NCI-H2171 (cell line): ENCODE measurements around the gene EFCAB5.
"Not testable (repeated sequence)": the region's sequence is repeated elsewhere in the genome, so short reads cannot be mapped to it uniquely, and the experiment has no call there.

Experiments used
- DNase-seq: peaks from one replicate; lab custom pipeline; 2025; lab: John Stamatoyannopoulos, UW

The EFCAB5 gene

DNA sequence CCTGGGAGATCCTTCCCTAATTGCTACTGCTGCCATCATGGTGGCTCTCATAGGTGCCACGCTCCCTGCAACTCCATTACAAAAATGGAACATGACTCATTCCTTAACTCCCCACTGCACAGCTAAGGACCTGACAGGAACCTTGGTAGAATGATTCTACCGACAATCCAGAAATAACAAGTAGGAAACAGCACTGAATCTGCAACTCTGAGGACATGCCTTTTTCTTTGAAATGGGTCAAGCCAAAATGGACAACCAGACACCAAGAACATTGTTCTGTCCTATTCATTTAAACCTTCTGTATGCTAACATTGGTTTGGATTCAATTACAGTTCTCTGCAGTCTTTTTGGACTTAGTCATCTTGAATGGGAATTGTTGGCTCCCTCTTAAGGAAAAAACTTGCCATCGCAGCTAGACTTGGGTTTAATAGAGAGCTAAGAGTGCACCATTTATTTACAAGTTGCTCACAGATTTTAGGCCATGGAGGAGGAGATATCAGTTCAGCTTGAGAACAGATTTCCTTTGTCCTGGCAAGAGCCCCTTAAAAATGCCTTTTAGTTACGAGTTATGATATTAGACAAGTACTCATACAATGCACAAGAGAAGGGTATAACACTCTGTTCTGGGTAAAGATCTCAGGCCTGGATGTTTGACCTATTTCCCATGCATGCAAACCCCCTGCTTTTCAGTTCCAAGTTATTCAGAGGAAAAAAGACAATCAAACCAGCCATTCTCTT is 154.2 kb downstream of the EFCAB5 start:
- peak; percentile 12 for DNase-seq

DNA sequence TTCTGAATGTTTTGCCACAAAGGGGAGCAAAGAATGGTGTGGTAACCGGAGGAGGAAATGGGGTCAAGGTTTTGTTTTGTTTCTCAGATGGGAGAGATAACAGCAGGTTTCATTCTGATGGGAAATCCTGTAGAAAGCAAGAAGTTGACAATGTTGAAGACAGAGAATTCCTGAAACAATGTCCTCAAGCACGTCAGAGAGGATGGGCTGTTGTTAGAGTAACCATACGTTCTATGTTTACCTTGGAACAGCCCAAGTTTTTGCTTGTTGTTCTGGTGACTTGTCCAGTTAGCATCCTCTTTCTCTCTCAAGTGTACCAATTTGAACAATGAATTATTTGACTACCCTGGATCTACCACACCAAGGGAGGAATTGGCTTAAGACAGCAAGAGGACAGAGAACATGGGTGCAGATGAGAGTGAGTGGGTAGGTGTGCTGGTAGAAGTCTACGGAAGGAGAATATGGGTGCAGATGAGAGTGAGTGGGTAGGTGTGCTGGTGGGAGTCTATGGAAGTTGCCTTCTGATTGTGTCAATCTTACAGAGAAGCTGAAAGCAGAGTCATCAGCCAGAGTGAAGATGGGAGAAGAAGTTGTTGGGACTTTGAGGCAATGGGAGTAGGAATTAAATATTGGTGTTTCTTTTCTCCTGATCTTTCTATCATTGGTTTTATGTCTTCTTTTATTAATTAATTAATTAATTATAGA is 160.4 kb downstream of the EFCAB5 start:
- DNase-seq = no peak

DNA sequence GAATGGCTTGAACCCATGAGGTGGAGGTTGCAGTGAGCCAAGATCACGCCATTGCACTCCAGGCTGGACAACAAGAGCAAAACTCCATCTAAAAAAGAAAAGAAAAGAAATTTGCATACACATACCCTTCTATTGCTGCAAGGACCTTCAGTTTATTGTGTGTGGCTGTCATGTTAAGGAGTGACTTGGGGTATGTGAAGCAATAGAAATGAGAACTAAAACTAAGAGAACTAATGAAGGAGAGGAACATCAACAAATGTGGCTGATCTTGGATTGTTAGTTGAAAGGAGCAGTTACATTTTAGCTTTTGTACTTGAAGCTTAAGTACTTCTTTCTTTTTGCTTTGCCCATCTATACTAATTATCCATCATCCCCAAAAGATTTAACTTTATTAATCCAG is 162.5 kb downstream of the EFCAB5 start:
- DNase-seq = no peak

DNA sequence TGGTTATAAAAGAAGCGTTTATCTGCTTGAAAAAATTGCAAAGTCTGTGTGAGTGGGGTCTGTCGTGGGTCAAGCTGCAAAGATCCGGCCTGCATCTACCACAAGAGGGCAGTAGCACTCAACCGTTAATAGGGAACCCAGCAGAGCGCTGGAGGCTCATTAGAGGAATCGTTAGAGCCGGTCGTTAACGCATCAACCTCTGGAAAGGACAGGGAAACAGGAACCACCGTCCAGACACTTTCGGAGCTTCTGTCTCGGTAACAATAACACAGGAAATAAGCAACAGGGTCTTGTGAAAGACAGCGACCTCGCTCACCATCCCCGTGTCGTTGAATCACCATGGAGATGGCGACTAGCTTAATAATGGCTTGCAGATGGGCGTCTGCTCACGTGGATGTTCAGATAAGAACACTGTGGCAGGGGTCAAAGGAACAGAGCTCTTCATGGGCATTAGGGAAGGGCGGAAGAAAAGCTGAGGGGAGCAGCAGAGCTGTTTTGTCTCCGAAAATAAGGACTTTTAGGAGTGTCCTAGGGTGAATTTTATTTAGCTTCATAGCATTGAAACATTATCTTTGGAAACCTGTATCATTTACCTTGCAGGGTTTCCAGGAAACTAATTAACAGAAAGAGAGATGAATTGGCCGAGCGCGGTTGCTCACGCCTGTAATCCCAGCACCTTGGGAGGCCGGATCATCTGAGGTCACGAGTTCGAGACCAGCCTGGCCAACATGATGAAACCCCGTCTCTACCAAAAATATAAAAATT is 163.3 kb downstream of the EFCAB5 start:
- peak; percentile 72 for DNase-seq

DNA sequence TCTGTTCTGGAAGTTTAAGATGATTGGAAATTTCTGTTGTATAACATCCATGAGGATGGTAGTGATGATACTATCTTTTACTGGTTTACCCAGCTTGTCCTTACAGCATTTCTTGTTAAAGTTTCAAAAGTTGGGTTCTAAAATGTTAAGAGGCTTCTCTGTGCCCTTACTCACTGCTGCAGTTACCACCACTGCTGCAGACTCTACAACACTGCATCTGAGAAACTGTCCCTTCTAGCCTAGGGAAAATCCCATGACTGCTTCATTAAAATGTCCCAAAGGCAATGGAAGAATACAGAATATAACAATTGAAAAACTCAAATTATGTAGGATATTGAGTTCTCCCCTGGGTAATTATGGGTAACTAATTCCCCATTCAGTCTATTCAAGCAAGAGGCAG is 171.4 kb downstream of the EFCAB5 start:
- no peak for DNase-seq

DNA sequence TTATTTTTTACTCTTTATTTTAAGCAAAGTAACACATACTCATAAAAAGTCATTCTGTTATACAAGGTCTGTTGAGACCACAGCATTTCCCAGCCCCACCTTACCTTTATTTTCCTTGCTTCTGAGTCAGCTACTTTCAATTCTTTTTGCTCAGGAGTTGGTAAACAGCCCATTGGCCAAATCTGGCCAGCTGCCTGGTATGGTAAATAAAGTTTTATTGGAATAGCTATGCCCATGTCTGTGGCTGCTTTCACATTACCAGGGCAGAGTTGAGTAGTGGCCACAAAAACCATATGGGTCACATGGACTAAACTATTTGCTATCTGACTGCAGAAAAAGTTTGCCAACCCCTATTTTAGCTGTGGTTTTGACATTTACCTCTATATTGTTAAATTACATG is 171.8 kb downstream of the EFCAB5 start:
- no peak for DNase-seq

DNA sequence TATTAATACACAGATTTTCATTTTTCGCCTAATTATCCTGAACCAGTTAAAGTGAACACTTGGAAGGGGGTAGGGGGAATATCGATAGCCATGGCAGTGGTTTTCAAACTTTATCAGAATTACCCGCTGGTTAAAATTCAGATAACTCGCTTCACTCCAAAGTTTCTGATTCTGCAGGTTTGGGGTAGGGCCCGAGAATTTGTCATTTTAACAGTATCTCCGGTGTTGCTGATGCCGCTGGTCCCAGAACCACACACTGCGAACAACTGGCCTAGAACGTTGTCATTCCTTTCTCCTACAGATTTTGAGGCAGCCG is 174.9 kb downstream of the EFCAB5 start:
- DNase-seq = no peak

DNA sequence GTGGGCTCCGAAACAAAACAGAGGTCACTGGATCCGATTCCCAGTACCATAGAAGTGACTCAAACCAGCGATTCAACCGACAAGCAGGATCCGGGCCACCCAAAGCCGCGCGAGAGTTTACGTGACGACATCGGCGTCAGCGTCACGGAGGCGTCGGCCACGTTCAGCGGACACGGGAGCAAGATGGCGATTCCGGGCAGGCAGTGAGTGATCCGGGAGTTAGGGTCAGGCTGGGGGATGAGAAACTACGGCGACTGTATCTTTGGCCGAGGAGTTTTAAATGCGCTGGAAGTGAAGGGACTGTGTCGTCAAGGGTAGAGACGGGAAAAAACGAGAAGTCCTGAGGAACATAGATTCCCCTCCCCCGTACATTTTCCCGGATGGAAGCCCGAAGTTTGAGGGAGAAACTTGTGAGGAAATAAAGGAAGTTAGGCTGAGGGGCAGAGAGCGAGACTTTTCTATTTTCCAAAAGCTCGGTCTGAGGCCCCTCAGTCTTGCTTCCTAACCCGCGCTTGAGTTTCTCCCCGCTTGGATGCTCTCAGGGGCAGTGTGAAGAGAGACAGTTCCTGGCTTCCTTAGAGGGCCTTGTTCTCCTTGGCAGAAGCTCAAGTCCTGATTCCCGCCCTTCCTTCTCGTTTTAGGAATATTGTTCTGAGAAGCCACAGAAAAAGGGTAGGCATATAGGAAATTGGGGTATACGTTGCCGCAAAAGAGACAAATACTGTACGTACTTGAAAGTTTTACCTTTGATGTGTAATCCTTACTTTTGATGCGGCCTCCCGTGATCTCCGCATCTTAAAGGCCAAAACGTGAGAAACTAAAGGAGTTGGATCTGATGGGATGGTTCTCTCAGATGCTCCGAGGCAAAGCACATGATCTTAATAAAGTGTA is 175.5 kb downstream of the EFCAB5 start, which contains the start of gene NSRP1:
Gene NSRP1, plus strand, starts transcription at position 156 of the 891 bp plus-strand sequence. Its CDS starts 28 bp downstream, at position 184.
- DNase-seq = peak; percentile 94

DNA sequence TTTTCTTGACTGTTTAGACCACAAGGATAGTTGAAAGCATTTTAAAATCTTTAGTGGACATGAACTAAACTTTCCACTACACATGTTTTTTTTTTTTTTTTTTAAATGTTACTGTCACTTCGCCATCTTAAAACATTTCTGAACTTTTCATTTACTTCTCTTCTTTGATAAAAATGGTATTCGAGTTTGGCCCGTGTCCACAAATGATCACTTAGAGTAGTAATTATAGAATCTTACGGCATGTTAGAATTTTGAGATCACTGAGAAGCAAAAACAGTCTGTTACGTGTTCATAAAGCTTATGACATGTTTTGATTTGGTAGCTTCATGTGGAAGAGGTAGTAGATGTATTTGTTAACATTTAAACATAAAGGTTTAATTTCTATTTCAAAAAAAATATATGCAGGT is 176.2 kb downstream of the EFCAB5 start:
- no peak for DNase-seq

DNA sequence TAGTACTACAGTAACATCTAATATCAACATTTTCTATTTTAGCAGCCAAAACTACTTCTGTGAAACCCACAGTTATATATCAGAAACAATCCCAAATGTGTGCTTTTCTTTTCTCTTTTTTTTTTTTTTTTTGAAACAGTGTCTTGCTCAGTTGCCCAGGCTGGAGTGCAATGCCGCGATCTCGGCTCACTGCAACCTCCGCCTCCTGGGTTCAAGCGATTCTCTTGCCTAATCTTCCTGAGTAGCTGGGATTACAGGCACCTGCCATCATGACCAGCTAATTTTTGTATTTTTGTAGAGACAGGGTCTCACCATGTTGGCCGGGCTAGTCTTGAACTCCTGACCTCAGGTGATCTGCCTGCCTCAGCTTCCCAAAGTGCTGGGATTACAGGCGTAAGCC is 177.2 kb downstream of the EFCAB5 start:
- DNase-seq = not testable (repeated sequence)

DNA sequence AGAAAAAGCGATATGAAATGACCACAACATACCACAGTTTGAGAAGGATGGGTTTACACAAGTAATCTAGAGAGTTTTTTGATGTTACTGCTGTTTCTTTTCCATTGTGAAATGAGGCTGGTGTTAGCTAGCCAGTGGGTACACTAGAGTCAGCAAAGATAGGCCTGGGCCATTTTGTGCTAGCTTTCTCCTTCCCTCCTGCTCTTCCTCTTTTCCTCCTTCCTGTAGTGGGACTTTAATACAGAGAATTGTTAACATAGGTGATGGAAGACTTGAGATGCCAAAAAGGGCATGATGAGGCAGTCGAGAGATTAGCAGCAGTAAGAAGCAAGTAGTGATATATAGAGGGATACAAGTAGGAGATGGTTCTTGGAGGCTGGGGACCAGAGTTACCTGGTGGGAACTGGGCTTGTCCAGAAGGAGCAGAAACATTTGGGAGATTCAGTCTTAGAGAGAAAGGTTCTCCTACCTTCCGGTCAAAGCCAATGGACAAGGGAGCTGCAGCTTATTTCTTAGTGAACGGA is 182.9 kb downstream of the EFCAB5 start:
- DNase-seq = no peak

DNA sequence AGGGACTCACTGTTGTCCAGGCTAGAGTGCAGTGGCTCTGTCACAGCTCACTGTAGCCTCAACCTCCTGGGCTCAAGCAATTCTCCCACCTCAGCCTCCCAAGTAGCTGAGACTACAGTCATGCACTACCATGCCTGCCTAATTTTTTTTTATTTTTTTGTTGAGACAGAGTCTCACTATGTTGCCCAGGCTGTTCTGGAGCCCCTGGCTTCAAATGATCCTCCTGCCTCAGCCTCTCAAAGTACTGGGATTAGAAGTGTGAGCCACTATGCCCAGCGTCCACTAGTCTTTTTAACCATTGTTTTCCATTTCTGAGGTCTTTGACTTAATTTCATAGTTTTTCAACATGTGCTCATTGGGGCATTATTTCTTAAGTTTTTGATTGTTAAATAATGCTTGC is 188.7 kb downstream of the EFCAB5 start:
- DNase-seq = no peak

DNA sequence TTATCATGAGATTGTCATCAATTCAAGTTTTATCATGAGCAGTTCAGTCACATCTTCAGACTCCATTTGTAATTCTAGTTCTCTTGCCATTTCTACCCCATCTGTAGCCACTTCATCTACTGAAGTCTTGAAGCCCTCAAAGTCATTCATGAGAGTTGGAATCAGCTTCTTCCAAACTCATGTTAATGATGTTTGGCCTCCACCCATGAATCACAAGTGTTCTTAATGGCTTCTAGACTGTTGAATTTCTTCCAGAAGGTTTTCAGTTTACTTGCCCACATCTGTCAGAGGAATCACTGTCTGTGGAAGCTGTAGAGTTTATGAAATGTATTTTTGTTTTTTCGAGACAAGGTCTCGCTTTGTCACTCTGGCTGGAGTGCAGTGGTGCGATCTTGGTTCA is 191.2 kb downstream of the EFCAB5 start:
- no peak for DNase-seq

DNA sequence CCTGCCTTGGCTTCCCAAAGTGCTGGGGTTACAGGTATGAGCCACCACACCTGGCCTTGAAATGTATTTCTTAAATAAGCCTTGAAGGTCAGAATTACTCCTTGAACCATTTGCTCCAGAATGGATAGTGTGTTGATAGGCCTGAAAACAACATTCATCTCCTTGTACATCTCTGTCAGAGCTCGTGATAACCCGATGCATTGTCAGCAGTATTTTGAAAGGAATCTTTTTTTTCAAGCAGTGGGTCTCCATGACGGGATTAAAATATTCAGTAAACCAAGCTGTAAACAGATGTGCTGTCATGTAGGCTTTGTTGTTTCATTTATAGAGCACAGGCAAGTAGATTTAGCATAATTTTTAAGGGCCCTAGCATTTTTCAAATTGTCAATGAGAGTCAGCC is 191.8 kb downstream of the EFCAB5 start:
- no peak for DNase-seq

DNA sequence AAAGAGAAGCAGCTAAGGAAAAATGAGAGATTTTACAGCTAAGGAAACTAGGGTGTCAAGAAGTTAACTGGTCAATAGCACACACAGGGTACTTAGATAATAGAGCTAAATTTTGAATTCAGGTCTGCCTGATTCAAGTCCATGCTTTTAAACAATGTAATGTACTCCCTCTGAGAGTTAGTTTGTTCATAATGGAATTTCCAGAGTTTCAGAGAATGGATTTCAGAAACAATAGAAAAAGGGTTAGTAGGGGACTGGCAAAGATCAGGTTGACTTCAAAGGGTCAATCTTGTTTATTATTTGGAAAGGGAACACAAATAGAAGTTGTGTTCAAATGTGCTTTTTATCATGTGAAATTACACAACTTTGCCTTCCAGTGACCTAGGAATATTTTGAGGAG is 193.1 kb downstream of the EFCAB5 start:
- no peak for DNase-seq

DNA sequence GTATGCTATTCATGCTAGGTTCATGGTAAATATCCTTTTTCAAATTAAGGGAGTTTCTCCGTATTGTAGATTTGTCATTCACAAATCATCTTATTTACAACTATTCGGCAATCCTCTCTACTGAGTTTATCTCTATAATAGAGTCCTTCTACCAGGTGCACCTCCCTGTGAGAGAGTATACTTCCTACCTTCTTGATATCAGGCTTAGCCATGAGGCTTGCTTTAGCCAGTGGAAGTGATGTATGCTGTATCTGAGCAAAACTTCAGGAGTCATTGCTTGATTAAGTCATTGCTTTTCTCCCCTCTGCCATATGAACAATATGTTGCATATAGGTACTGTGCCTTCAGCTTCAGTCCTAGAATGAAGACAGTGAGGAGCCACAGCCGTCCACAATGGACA is 195.7 kb downstream of the EFCAB5 start:
- no peak for DNase-seq

DNA sequence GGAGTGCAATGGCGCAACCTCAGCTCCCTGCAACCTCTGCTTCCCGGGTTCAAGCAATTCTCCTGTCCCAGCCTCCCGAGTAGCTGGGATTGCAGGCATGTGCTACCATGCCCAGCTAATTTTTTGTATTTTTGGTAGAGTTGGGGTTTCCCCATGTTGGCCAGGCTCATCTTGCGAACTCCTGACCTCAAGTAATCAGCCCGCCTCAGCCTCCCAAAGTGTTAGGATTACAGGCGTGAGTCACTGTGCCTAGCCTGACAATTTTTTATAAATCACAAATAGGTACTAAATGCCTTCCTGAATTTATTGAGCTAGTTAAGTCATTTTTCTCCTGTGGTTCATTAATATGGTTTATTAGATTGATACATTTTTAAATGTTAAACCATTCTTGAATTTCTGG is 206.4 kb downstream of the EFCAB5 start:
- not testable (repeated sequence) for DNase-seq

DNA sequence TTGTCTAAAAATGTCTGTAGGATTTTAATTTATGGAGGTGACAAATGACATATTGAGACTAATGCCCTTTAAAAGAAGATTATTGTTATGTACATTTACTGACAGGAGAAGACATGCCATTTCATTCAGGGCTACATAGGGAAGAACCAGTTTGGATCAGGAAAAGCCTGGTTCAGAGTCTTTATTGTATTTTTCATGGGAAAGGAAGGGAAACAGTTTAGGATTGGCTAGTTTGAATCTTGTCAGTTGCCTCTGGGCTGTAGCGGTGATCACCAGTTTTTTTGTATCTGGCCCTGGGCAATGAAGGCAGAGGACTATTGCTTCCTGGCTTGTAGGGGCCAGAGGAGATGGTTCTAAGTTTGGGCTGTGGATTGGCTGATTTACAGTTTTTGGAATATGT is 206.9 kb downstream of the EFCAB5 start:
- no peak for DNase-seq

DNA sequence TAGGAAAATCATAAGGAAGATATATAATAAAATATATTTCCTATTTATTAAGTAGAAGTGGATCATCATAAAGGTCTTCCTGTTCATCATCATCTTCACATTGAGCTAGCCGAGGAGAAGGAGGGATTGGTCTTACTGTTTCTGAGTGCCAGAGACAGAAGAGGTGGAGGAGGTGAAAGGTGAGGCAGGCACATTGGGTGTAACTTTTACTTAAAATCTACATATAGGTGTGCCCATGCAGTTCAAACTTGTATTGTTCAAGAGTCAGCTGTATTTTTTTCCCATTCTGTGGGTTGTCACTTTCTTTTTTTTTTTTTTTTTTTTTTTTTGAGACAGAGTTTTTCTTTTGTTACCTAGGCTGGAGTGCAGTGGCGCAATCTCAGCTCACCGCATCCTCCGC is 210.0 kb downstream of the EFCAB5 start:
- no peak for DNase-seq

DNA sequence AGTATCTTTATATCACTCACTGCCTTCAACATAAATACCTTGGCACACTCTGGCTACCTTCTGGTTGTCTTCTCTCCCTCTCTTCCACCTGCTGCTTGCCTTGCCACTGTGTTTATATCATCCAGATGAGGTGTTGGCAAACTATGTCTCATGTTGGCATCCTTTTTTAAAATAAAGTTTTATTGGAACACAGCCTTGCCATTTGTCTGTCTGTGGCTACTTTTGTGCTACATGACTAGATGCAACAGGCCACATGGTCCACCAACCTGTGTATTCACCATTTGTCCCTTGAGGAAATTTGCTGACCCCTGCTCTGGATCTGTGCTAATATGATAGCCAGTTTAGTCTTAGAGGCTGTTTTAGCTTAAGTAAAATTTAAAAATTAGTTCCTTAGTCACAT is 212.0 kb downstream of the EFCAB5 start:
- DNase-seq = no peak

DNA sequence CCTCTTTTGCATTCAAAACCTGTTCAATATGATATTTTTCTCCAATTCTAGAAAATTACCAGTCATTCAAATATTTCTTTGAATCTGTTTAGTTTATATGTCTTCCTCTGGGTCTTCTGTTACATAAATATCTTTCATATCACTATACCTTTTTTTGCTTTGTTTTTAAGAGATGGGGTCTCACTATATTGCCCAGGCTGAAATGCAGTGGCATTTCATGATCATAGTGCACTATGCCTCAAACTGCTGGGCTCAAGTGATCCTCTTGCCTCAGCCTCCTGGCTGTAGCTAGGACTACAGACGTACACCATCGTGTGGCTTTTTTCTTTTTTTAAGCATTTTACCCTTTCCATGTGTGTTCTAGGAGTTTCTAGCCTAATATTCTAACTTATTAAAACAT is 214.0 kb downstream of the EFCAB5 start:
- no peak for DNase-seq
